NOMO-1 treated with dmso at 0.1 percent for 144 hours (cell line): ENCODE measurements around the gene TCF7L2.
A peak's percentile ranks its signal among the peaks of the same experiment; 100 is the strongest.

Experiments used
- DNase-seq: peaks from one replicate; lab custom pipeline; 2025; ENCODE audit not compliant: unreplicated experiment; lab: John Stamatoyannopoulos, UW

The TCF7L2 gene

DNA sequence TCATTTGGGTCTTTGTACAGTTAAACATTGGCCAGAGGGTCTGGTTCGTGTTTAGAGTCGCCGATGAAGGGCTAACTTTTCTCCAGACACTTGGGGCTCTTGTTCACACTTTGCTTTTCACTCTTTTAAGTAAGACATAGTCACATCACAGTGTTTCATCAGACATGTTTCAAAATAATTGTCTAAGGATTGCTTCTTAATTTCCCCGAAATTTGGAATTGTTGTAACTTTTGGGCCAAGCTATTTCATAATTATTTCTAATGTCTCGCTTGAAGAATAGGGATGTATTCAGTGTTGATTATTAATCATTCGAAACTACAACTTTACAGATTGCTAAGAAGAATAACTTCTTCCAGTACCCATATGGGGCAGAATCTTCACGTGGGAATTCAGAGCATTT, 92.8 kb downstream of the TCF7L2 start:
- DNase-seq: no peak

DNA sequence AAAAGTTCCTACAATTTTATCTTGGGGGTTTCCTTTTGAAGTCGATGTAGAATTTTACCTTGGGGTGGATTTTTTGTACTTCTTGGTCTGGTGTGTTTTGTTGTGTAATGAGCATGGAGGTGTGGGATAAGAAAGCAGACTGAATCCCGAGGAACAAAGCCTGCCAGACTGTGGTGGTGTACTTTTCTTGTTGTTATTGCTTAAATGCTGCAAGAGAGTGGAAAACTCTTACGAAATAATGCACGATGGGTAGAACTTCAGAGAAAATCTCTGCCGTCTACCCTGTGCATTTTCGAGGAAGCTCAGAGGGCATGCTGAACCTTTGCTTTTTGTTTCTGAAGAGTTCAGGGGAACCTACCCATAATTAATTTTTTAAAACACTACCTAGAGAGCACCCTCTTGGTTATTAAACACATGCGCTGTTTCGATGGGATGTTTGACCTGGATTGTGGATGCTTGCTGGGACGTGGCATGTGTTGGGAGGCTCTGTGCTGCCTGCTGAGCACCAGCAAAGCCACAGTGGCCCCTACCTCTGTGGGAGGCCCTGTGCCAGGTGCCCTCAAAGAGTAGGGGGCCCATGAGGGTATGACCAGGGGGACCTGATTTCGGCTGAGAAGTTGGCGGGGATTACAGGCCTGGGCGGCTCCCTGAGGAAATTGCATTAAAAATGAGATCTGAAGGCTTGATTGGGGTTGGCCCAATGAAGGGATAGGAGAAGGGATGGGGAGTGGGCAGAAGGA, 94.1 kb downstream of the TCF7L2 start:
- DNase-seq: no peak

DNA sequence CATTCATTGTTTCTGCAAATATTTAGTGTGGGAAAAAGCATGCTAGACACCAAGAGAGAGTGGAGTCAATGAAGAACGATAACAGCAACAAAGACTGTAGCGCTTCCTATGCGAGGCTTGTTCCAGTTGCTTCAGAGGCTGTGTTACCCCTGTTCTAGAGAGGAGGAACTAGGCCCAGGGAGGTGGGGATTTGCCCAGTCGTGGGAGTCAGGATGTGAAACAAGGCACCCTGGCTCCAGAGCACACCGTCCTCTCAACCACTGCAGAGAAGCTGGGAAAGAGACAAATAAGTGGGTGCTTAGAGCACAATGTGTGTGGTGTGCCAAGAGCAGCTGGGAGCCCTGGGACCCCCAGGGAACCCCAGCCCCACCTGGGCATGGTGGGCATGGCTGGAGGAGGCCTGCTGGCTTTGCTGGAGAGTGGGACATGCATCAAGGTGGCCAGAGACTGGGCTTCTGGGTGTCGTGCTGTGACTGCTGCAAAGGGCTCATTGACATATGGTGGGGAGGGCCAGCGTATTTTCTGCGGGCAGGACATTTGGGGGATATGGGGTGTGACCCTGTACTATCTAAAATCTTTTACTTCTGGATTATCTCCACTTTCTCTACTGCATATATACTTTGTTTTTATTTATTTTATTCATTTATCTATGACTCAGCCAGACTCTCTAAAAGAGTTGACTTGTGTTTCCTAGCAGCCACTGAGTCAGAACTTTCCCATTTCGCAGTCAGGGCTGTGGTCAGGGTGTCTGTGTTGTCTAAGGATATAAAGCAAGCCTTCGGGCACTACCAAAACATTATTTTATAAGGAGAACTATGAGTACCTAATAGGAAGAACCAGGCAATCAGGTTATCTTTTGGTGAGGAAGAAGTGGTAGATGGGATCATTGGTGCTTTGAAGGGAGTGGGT, 95.4 kb downstream of the TCF7L2 start:
- DNase-seq: no peak

DNA sequence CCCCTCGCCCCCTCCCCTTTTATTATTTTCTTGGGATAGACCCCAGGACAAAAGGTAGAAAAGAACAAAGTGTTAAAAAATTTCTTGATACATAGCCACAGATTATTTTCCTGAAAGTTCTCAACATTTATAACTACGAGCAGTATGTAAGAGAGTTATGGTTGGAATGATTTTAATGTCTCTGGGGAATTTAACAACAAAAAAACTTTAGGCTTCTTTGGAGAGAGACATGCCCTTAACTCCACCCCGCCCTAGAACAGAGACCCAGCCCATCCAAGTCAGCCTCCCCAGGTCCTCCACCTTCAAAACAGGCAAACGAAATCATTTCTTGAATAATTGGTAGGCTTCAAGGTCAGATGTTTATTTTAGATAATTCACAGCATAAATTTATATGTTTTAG, 97.1 kb downstream of the TCF7L2 start:
- no peak for DNase-seq

DNA sequence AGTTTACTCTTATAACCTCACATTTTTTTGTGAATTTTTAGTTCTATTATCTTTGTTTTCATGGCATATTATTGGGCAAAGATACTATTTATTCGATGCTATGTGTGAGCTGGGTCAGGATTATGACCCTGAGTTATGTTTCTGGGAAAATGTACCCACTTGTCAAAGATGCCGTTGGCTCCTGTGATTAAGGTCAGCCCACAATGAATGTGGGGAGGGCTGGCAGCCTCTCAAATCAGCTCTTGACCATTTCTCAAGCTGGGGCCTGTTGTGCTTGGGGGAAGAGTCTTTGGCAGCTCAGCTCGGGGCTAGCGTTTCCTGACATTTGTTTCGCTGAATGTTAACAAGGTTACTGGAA, 97.5 kb downstream of the TCF7L2 start:
- DNase-seq: no peak

DNA sequence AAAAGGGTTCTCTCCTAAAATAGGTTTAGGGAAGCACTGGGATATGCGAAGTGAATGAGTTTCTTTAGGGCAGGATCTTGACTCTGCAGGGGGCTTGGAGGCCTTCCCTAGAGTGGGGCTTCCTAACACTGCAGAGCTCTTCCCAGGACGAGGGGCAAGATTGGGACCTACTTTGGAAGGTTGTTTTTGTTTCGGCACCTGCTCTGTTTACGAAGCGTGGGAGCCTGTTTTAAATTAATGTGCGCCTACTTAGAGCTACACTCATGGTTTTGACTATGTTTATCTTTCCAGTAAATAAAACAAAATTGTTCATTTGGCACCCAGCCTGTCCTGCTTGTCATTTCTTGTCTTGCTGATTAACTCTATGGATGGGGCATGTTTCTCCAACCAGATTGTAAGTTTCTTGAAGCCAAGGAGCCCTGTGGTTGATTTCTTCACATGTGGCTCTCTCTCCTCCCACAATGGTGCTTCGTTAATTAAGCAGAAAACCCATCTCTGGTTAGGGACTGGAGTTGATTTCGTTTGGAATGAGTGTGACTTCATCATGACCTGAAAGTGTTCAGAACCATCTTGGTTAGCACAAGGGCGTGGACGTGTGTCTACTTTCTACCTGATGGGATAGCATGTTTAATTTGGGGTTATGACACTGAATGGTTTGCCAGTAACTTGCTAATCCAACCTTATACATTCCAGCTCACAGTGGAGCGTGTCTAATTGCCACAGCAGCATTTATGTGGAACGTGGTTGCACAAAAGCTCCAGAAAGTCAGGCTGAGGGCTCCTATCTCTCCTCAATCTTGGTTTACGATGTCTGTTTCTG, 98.1 kb downstream of the TCF7L2 start:
- DNase-seq: no peak

DNA sequence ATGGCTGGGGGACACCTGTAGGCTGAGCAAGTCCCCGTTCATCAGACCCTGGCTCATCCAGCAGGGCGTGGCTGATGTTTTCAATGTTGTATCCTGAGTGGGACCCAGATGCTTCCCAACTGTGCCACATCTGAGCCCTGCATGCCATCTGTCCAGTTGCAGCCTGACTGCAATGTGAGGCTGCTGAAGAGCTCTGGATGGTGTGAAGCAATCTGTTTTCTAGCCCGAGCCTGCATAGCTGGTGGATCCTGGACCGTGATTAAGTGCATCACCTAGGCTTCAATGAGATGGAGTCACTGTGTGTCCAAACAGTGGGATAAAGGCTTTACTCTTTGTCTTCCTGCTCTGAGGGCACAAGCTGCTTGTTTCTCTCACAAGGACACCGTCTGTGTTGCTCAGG, 99.8 kb downstream of the TCF7L2 start:
- DNase-seq: no peak

DNA sequence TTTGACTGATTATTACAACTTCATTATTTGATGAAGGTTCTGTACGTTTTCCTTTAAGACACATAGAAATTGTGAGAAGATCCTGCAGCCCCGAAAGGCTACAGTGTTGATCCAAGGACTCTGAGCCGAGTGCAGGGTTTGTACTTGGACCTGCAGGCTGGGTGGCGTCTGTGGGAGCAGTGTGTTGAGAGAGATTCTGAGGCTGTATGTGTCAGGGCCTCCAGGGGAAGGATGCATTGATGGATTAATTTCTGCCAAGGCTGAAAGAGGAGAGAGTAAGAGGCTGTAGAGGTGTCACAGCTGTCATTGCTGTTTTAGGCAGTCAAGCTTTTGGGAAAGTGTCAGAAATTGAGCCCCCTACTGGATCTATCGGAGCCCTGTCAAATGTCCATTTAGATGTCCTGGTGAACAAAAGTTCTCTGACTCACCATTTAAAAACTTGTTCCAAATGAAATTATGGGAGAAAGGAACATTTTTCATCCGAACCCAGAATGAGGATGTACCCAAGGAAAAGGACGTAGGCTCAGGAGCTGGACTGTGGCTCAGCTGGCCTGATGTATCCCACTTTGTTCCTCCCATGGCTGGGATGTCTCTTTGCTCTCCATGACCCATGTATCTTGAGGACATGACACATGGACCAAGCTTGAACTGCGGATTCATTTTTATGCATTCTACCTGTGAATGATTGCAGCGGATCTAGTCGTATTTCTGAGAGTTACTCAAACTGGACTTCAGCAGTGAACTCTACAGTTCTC, 102.2 kb downstream of the TCF7L2 start:
- DNase-seq: no peak

DNA sequence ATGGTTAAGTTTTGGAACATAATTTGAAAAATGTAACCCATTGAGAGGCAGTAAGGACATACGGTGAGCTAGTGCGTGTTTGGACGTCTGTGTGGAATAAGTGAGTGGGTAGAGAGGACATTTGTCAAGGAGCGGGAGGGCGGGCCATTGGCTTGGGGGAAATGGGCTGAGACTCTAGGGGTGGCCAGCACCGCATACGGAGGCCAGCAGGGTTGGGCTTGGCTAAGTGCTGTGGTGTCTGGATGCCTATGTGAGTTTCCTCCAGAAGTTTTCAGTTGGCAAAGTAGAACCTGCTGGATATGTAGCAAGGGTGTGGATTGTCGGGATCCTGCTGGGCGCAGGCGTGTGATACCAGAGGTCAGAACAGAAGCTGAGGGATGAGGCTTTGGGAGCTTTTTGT, 103.0 kb downstream of the TCF7L2 start:
- no peak for DNase-seq

DNA sequence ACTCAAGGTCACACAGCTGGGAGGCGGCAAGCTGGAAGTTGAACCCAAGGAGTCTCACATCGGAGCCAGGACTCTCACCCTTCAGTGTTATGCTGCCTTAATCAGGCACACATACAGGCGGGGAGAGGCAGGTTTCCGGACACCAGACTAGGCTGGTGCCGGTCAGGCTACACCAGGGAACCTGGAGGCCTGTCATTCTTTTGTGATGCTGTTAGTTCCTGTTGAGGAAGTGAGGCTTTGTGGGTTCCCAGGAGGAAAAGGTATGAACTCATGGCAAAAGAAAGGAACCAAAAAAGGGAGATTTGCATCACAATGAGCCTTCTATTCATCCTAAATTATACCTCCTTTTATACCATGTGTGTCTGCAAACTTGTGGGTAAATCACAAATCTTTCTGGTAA, 103.8 kb downstream of the TCF7L2 start:
- DNase-seq: no peak

DNA sequence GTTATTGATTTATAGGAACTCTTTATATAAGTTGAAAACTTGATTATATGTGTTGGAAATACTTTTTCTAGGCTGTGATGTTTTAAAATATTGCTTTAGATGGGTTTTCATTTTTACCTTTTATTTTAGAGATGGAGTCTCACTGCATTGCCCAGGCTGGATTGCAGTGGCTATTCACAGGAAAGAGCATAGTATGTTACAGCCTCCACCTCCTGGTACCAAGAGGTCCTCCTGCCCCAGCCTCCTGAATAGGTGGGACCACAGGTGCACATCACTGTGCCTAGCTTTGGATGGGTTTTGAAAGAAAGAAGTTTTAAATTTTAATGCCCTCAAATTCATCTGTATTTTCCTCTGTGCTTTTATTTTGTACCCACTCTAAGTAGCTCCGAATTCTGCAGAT, 105.4 kb downstream of the TCF7L2 start:
- DNase-seq: no peak

DNA sequence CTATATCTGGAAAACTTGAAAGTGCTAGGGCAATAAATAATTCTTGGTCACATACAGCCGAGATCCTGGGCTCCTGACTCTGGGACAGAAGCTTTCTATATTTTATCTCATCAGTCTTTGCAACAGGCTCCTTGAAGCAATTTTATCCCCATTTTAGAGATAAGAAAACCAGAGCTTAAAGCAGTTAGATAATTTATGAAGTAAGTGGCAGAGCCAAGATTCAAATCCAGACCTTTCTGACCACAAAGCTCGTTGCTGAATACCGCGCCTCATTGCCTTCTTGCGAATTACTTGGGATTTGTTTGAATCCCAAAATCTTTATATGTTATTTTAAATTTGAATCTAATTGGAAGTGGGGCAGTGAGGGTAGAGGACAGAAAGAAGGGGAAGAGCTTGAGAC, 106.0 kb downstream of the TCF7L2 start:
- DNase-seq: no peak

DNA sequence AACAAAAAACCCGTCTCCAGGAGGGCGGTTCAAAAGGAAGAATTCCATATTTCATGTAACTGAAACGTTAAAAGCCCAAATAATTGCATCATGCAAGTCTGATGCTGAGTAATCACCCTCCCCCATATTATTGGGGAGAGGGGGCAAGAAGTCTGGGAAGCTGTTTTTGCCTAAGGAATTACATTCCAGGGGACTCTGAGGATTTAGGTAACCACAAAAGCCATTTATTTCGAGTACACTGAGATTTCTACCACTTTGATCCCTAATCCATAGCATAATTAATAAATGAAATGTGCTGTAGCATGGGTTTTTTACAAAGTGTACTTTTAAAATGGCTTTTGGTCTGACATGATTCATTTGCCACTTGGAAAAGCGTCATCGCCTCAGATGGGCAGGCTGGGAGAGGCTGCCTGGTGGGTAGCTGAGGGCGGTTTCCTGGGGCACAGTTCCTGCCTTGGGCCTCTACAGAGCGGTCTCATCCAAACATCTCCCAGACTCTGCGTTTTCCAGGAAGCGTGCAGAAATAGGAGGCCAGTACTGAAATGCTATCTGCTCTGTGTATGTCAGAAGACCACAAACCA, 106.5 kb downstream of the TCF7L2 start:
- no peak for DNase-seq

DNA sequence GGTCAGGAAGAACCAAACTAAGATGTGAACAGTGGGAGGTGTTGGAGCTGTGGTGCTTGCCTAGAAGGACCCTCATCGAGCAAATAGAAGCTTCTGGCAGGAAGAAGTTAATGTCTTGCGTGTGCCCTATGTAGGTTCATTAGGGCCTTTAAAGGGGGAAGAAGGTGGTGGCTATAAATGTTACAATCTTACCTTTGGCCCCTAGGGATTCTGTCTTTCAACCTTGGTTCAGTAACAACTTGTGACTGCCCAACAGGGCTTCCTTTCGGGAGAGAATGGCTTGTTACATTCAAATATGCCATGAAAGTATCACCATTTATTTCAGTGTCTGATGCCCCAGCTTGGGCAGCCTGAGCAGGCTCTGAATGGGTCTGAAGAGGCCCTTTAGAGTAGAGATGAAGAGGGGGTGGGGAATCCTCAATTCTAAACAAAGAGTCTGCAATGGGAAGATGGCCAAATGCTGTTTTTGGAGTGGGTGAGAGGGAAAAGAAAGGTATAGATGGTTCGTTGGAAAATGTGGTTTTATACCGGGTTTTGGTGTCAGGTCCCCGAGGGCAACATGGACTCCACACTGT, 108.0 kb downstream of the TCF7L2 start:
- DNase-seq: no peak

DNA sequence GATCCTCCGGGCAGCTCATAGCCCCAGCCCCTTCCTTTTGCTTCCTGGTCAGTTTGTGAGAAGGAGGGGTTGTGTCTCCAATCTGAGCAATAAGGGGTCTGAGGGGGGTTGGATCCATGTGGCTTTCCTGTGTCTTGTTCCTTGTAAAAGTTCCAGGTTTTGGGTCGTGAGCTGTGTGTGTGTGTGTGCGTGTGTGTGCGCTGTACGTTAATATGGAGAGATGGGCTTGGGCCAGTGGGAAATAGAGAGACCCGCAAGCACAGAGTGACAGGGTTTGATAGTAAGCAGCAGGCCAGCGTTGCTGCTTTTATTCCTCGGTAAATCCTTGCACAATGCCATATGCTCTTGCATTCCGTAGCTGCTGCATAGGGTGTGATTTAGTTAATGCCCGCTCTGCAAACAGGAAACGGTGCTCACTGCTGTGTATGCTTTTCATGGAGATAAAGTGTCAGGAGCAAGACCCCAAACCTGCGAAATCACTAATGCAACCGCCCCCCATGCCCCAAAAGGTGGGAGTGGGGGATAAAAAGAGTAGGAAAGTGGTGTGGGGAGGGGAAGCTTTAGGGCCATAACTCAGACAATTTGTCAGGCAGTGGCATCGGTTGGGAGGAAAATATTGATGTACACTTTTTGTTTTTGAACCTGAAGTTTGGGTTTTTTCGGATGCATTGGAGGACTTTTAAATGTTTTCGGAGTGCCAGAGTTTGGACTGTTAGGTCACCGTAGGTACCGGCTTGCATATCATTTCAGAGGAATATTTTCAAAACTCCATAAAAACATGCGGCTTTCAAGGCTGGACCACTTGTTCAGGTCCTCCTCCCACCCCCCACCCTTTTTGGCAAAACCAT, 108.7 kb downstream of the TCF7L2 start:
- no peak for DNase-seq

DNA sequence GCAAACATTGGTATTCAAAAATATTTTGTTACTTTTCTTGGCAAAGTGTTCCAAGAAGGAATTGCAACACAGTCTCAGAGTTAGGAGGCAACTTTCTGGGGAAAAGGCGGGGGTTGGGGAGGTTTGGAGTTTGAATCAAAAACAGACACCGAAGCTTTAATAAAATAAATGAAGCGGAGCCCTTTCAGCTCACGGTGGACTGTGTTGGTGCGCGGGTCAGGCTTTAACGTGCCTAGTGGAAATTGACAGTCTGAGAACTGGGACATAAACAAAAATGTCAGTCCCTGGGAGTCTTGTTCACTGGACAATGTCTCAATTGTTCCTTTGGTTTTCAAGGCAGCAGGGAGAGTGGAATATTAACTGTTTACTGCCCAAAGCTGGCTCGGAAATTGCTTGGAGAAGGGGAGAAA, 109.3 kb downstream of the TCF7L2 start:
- no peak for DNase-seq

DNA sequence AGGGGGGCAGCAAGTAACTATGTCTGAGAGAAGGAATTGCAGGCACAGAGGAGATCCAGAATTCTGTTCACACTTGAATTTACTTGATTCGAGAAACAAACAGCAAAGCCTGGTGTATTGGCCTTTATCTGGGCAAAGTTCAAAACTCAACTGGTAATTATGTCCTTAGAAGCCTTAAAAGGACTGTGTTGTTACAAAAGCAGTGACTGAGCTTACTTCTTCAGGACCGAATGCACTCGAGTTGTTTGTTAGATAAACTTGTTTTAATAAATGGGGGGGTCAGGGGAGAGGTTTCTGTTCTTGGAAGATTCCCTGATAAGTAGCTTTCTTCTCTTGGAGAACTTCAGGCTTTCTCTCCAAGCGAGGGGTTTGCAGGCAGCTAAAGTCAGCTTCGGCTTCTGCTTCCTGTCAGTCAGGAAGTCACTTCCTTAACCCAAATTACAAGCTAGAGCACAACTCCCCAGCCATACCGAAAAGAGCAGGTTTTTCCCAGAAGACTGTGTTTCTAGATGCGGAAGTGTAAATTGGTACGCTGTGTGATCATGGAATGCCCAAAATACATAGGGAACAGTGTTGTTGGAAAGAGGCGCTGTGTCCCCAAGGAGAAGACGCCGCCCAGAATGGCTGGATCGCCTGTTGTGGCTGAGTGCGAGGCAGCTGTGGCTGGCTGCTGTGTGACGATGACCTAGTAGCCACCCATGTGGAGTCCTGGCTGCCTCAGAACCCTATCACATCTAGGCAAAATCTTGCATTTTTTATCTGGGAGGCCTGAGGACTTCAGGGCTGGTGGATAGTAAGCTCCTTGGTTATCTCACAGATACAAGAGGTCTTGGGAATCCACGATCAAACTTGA, 110.4 kb downstream of the TCF7L2 start:
- DNase-seq: peak; percentile 17

DNA sequence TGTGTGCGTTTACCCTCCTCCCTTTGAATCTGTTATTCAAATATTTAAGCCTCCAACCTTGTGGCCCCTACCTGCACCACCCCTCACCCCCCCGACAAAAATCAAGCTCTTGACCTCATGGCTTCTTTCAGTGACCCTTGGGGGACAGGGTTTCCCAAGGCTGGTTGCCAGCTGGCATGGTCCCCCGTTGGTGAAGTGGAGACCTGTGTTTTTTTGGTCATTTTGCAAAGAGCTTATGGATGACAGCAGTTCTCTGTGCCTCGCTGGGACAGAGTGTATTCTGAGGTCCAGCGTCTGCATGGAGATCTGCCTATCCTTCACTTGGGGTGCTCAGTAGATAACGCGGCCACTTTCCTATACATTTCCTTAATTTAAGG, 111.0 kb downstream of the TCF7L2 start:
- no peak for DNase-seq
